Measurements from ENCODE around the gene BACH2.
"Not testable (repeated sequence)": the region's sequence is repeated elsewhere in the genome, so short reads cannot be mapped to it uniquely, and the experiment has no call there.

BACH2 gene

GRCh38 chr6:90209527-90209926 is 87.1 kb downstream of the BACH2 start:
- ATAC-seq: no peak

DNA sequence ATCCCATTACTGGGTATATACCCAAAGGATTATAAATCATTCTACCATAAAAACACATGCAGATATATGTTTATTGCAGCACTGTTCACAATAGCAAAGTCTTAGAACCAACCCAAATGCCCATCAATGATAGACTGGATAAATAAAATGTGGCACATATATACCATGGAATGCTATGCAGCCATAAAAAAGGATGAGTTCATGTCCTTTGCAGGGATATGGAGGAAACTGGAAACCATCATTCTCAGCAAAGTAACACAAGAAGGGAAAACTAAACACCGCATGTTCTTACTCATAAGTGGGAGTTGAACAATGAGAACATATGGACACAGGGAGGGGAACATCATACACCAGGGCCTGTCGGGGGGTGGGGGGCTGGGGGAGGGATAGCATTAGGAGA is 88.0 kb downstream of the BACH2 start:
- not testable (repeated sequence) for ATAC-seq

GRCh38 chr6:90204327-90205056 is 92.2 kb downstream of the BACH2 start:
- ATAC-seq: no peak

- no peak for ATAC-seq
These were observed 93.0 kb downstream of the BACH2 start for GRCh38 chr6:90203672-90204071.

- ATAC-seq: peak; percentile 82 to 83
These were observed 94.5 kb downstream of the BACH2 start for GRCh38 chr6:90202156-90202555.

DNA sequence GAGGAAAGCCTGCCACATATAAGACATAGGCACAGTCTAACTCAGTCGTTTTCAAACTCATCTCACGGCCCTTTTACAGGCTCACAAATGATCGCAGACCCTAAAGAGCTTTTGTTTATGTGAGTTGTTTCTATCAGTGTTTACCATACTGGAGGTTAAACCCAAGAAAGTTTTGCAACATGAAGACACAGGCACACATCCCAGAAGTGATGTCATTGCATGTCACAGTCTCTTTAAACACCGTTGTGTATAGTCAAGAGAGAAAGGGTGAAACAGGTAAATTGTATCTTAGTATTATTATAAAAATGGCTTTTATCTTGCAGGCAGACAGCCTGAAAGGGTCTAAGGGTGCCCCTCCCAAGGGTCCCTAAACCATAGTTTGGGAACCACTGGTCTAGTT is 96.7 kb downstream of the BACH2 start:
- ATAC-seq: no peak

GRCh38 chr6:90198758-90199425 is 97.8 kb downstream of the BACH2 start:
- no peak for ATAC-seq

DNA sequence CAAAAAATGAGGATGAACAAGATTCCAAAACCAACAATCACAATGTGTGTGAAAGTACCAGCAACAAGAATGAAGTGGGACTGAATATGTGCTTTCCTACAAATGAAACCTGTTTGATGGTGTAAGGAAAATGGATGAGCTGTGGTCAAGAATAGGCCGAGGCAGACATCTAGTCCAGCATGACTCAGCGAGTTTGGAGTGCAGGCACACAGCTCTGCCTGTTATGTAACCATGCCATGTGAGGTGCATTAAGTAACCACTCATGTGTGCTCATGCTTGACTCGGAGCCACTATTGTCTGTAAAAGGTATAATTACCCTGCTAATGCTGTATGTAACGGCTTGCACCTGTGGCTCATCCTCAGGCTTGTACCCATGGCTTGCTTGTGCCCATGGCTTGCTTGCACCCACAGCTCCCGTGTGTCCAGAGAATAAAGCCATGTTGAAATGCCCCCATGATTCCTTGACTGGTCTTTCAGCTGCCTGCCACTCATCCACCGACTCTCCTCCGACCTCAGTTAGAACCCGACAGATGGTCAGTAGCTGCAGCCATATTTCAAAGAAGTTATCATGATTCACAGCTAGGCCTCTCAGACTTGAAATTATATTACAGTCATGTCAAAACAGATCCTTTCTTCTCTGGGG is 98.7 kb downstream of the BACH2 start:
- ATAC-seq: no peak

DNA sequence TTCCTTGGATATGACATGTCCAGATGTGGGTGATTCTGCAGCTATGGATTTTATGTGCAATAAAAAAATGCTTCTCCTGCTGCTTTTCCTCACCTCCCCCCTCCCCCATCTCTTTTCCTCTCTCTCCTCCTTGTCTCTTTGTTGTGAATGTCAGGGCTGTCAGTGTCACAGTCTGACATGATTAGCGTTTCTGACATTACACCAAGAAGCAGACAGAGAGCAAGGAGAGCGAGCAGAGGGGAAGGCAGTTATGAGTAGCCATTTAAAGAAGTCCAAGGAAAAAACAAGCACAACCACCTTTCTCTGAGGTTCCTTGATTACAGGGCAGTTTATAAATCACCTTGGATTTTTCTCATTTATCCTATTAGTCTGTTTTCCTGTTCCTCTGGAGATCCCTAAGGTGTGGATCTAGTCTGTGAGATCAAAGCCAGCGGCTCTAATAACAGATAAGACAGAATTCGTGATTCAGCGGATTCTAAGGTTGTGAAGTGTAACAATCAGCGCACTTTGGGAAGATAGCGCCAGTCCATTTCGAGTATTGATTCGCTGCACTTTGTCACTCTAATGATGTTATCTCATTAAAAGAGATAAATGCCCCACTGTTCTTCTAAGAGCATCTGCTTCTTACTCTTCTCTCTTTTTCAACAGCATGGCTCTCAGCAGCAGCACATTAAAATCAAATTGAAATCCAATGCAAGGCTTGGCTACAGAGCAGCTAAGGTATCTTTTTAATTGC is 101.4 kb downstream of the BACH2 start:
- ATAC-seq: no peak

GRCh38 chr6:90194371-90194841 is 102.2 kb downstream of the BACH2 start:
- peak; percentile 49 to 56 for ATAC-seq

- ATAC-seq: no peak
These were observed 103.3 kb downstream of the BACH2 start for GRCh38 chr6:90193359-90193758.

- ATAC-seq: no peak
These were observed 103.8 kb downstream of the BACH2 start for GRCh38 chr6:90192857-90193256.

GRCh38 chr6:90190752-90191395 is 105.8 kb downstream of the BACH2 start:
- peak; percentile 28 to 36 for ATAC-seq

GRCh38 chr6:90190131-90190530 is 106.5 kb downstream of the BACH2 start:
- ATAC-seq: no peak

DNA sequence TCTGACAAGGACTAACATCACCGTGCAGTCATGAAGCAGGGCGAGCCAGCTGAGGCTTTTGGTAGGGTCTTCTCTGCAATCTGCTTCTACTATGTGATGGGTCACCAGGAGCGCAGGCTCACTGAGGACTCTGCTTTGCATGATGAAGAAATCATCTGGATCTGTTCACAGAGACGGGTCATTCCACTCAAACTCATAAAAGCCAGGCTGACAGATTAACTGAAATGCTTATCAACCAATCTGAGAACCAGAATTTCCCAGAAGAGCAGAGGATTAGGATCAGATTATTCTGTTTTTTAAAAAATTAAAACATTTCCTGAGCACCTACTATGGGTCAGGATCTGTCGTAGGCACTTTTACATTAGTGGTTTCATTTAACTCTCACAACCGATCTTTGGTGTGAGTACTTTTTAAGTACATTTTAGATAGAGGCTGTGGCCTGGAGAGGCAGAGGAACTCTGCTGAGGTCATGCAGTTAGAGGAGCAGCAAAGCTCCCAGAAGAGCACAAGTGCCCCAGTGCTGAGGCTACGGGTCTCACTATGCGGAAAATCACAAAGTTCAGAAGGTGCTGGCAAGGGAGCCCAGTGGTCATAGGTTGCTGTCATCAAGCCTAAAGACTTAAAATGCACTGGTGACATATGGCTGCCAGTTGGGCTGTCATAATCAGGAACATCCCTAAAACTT is 109.1 kb downstream of the BACH2 start:
- ATAC-seq: peak in 1 of 2 donors; percentile 22

- peak in 1 of 2 donors; percentile 19 for ATAC-seq
These were observed 109.8 kb downstream of the BACH2 start for GRCh38 chr6:90186637-90187371.

DNA sequence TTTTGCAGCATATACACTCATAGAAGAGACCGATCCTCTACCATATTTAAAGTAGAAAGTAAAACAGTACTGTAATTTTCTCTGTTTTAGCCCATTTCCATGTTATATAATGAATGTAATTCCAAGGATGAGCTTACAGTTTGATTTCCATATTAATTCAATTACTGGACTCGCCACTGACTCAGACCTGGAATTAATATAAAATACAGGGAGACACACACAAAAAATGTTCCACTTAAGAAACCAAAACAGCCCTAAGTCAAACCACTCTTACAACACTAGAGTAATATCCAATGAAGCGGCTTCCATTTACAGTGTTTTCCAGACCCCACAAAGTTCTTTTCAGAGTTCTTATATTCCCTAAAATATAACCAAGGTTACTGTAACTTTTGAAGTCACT is 110.6 kb downstream of the BACH2 start:
- ATAC-seq: no peak

DNA sequence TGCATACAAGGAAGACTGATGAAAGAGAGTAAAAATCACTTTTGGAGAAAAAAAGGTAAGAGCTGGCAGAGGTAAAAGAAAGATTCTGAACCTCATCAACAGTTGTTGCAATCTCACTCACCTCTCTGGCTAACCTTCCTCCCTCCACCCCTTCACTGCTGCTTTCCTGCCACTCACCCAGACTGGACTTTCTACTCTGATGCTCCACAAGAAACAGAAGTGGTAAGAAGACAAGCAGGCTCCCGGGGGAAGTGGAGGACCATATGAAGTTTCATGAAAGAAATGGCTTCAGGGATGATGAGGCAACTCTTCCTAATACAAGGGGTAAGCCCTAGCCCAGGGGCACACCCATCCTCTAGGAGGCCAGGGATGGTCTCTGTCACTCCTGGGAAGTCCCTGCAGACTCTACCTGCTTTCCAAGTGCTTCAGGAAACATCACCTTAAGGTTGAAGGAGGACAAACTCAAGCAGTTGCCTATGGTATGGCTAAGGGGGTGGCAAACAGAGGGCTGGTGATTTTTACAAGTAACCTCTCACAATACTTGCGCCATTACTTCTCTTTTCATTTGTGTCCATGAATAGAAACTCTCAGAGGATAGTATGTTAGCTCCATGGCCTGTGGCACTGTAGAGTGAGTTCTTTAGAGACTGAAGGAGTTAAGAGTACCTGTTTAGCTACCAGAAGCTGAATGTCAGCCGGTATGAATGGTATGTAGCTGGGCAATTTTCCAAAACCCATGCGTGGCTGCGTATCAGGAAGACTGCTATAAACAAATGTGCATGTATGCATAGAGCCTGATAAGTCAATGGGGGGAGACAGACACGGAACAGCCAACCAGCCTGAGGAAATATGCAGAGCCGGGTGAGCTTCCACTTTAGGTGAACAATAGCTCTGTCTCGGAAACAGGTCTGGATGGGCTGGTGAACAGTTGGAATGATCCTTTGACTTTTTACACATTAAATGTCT is 112.0 kb downstream of the BACH2 start:
- no peak for ATAC-seq

GRCh38 chr6:90183587-90184333 is 112.9 kb downstream of the BACH2 start:
- ATAC-seq: no peak
